A549 treated with dexamethasone at 1 μM for 4 hours (cell line): Measurements from ENCODE around the gene BEST2. TPM values are rescaled to one million over a fixed set of nuclear protein-coding genes. Genes with fewer than 3 reads are reported as not detected.

Experiments used
- total RNA-seq: library from RNA; stranded (reverse); fragments of 200-300 nt; extraction: Qiagen RNA extraction; gene quantifications from 5 replicates; pipeline ENCODE4 v1.2.3, GENCODE V29; 2022

The BEST2 gene
- 2.1 to 4.3 TPM (median 3.0 TPM) in 5 replicates for total RNA-seq

GRCh38 chr19:12751635-12752034, at the start of gene BEST2:
Gene BEST2 (plus strand): TSS chr19:12751791. CDS start chr19:12752593, 802 bp downstream.

GRCh38 chr19:12723641-12724426, 27.8 kb upstream of the BEST2 start, which contains the start of gene TNPO2:
Gene TNPO2 (minus strand): TSS chr19:12723932. CDS start chr19:12720977, 2,955 bp downstream.

GRCh38 chr19:12736995-12737834, 14.4 kb upstream of the BEST2 start, which contains the start of gene GET3:
Gene GET3 (plus strand): TSS chr19:12737497. CDS start chr19:12737506, 9 bp downstream.

GRCh38 chr19:12774588-12775555, 23.3 kb downstream of the BEST2 start, which contains the start of gene HOOK2:
Gene HOOK2 (minus strand): TSS chr19:12775552. CDS start chr19:12775449, 103 bp downstream.

GRCh38 chr19:12791345-12792050, 39.9 kb downstream of the BEST2 start, which contains the start of gene JUNB:
Gene JUNB (plus strand): TSS chr19:12791486. CDS start chr19:12791772, 286 bp downstream.

GRCh38 chr19:12801466-12802266, 50.1 kb downstream of the BEST2 start, which contains the start of the genes PRDX2 and THSD8:
Gene PRDX2 (minus strand): TSS chr19:12801800. CDS start chr19:12801261, 539 bp downstream.
Gene THSD8 (plus strand): TSS chr19:12802069. CDS start chr19:12802072, 3 bp downstream.

GRCh38 chr19:12806242-12807081, 54.9 kb downstream of the BEST2 start, which contains the start of gene RNASEH2A:
Gene RNASEH2A (plus strand): TSS chr19:12806584. CDS start chr19:12806674, 90 bp downstream.

Other genes with a start within 250 kb of the BEST2 start
- gene ZNF564, start 200.3 kb upstream of the BEST2 start, total RNA-seq, result 1.6 to 2.0 TPM (median 1.8 TPM) in 5 replicates
- 0.65 to 1.1 TPM (median 0.98 TPM) in 5 replicates for gene ZNF490, start 141.0 kb upstream of the BEST2 start, total RNA-seq
- gene ZNF791, start 140.9 kb upstream of the BEST2 start, total RNA-seq, result 4.9 to 7.1 TPM (median 5.5 TPM) in 5 replicates
- 13.7 to 25.0 TPM (median 23.7 TPM) in 5 replicates for gene MAN2B1, start 85.0 kb upstream of the BEST2 start, total RNA-seq
- gene WDR83, start 85.0 kb upstream of the BEST2 start, total RNA-seq, result 8.3 to 9.7 TPM (median 9.3 TPM) in 5 replicates
- gene DHPS, start 69.9 kb upstream of the BEST2 start, total RNA-seq, result 36.5 to 47.0 TPM (median 44.5 TPM) in 5 replicates
- not detected in 5 replicates for gene GNG14, start 63.8 kb upstream of the BEST2 start, total RNA-seq
- 9.2 to 12.1 TPM (median 10.9 TPM) in 5 replicates for gene FBXW9, start 55.2 kb upstream of the BEST2 start, total RNA-seq
- gene TNPO2, start 27.9 kb upstream of the BEST2 start, total RNA-seq, result 23.9 to 33.4 TPM (median 31.7 TPM) in 5 replicates
- gene TRIR, start 17.1 kb upstream of the BEST2 start, total RNA-seq, result 165 to 236 TPM (median 222 TPM) in 5 replicates
- 77.5 to 102 TPM (median 93.7 TPM) in 5 replicates for gene GET3, start 14.3 kb upstream of the BEST2 start, total RNA-seq
- gene HOOK2, start 23.8 kb downstream of the BEST2 start, total RNA-seq, result 7.3 to 12.1 TPM (median 10.7 TPM) in 5 replicates
- 121 to 230 TPM (median 188 TPM) in 5 replicates for gene JUNB, start 39.7 kb downstream of the BEST2 start, total RNA-seq
- gene PRDX2, start 50.0 kb downstream of the BEST2 start, total RNA-seq, result 0.26 to 0.73 TPM (median 0.53 TPM) in 5 replicates
- gene THSD8, start 50.3 kb downstream of the BEST2 start, total RNA-seq, result 3.8 to 12.3 TPM (median 7.3 TPM) in 4 of 5 replicates, not detected in the other
- gene RNASEH2A, start 54.8 kb downstream of the BEST2 start, total RNA-seq, result 40.0 to 50.4 TPM (median 46.5 TPM) in 5 replicates
- 0.18 to 0.35 TPM (median 0.26 TPM) in 4 of 5 replicates, not detected in the other for gene RTBDN, start 82.8 kb downstream of the BEST2 start, total RNA-seq
- gene MAST1, start 86.7 kb downstream of the BEST2 start, total RNA-seq, result 0.92 to 2.2 TPM (median 1.7 TPM) in 5 replicates
- 24.6 to 30.2 TPM (median 28.0 TPM) in 5 replicates for gene DNASE2, start 129.7 kb downstream of the BEST2 start, total RNA-seq
- 0.11 TPM in 1 of 5 replicates, not detected in the others for gene KLF1, start 135.4 kb downstream of the BEST2 start, total RNA-seq
- gene GCDH, start 139.4 kb downstream of the BEST2 start, total RNA-seq, result 8.4 to 9.6 TPM (median 8.5 TPM) in 5 replicates
- 0.16 to 0.58 TPM (median 0.38 TPM) in 5 replicates for gene SYCE2, start 167.5 kb downstream of the BEST2 start, total RNA-seq
- gene FARSA, start 181.9 kb downstream of the BEST2 start, total RNA-seq, result 55.7 to 78.4 TPM (median 73.9 TPM) in 5 replicates
- gene CALR, start 186.8 kb downstream of the BEST2 start, total RNA-seq, result 500 to 578 TPM (median 550 TPM) in 5 replicates
- 64.0 to 86.6 TPM (median 86.0 TPM) in 5 replicates for gene RAD23A, start 194.1 kb downstream of the BEST2 start, total RNA-seq
- 31.0 to 56.0 TPM (median 50.5 TPM) in 5 replicates for gene GADD45GIP1, start 205.4 kb downstream of the BEST2 start, total RNA-seq
- gene DAND5, start 217.8 kb downstream of the BEST2 start, total RNA-seq, result 0.06 to 0.09 TPM (median 0.07 TPM) in 3 of 5 replicates, not detected in the others
- gene NFIX, start 243.7 kb downstream of the BEST2 start, total RNA-seq, result 3.0 to 4.6 TPM (median 4.5 TPM) in 5 replicates